ENCODE data around the gene BAIAP2L2.

DNA sequence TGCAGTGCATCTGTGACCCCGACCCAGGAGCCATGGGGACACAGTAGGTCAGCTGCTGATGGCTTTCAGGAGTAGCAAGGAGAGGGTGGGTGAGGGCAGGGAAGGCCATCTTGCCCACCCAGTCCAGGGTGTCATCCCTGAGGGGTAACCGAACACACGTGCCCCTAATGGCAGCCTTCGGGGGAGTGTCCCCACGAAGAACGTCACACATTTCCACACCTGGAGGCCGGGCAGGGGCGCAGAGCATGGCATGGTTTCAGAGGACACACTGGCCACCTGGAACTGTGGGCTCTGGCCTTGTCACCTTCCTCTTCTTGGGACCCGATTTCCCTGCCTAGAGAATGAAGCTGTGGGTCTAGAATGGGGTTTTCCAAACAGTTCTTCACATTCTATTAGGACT is 19.4 kb upstream of the BAIAP2L2 start:
- TF ChIP-seq, protein P1, sequence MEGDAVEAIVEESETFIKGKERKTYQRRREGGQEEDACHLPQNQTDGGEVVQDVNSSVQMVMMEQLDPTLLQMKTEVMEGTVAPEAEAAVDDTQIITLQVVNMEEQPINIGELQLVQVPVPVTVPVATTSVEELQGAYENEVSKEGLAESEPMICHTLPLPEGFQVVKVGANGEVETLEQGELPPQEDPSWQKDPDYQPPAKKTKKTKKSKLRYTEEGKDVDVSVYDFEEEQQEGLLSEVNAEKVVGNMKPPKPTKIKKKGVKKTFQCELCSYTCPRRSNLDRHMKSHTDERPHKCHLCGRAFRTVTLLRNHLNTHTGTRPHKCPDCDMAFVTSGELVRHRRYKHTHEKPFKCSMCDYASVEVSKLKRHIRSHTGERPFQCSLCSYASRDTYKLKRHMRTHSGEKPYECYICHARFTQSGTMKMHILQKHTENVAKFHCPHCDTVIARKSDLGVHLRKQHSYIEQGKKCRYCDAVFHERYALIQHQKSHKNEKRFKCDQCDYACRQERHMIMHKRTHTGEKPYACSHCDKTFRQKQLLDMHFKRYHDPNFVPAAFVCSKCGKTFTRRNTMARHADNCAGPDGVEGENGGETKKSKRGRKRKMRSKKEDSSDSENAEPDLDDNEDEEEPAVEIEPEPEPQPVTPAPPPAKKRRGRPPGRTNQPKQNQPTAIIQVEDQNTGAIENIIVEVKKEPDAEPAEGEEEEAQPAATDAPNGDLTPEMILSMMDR (IDR thresholded peaks at IDR 0.05) = no peak
- no peak for TF ChIP-seq POLR2A (IDR thresholded peaks at IDR 0.05)

Data from uterus (tissue), 2 donors.